ENCODE results near the gene RBM23.

RBM23 gene

DNA sequence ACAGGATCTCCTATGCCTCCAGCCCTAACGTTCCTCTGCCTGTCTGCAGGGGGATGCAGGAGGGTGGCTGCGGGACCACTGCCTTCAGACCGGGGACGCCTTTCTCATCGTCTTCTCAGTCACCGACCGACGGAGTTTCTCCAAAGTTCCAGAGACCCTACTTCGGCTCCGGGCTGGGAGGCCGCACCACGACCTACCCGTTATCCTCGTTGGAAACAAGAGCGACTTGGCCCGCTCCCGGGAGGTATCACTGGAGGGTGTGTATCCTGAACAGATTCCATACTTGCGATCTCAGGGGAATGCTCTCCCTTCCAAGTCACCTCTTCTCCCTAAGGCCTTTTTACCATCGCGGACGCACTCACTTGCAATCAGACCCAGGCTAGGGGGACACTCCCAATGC is 33.0 kb downstream of the RBM23 start:
- no peak for DNase-seq (ENCODE audit: low read depth)

DNA sequence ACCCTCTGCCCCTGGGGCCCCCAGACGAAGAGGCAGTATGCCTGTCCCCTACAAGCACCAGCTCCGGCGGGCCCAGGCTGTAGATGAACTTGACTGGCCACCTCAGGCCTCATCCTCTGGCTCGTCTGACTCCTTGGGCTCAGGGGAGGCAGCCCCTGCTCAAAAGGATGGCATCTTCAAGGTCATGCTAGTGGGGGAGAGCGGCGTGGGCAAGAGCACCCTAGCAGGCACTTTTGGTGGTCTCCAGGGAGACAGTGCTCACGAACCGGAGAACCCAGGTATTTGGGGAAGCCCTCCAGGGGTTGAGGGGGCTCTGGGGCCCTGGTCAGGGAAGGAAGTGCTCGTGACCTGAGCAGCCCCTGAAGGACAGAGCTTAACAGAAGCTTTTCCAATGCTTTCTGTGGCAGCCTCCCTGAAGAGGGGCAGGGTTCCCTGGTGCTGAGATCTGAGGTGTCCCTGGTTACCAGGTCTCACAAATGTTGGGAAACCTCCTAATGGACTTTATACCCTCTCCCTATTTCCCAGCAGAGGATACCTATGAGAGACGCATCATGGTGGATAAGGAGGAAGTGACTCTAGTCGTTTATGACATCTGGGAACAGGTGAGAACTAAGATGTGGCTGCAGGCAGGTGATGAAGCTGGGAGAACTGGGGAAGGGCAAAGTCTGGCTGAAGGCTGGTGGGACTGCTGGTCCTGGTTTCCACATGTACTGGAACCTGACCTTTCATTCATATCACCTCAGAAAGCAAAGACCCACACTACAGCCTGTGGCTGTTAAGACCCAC is 34.0 kb downstream of the RBM23 start:
- DNase-seq (ENCODE audit: low read depth) = no peak

DNA sequence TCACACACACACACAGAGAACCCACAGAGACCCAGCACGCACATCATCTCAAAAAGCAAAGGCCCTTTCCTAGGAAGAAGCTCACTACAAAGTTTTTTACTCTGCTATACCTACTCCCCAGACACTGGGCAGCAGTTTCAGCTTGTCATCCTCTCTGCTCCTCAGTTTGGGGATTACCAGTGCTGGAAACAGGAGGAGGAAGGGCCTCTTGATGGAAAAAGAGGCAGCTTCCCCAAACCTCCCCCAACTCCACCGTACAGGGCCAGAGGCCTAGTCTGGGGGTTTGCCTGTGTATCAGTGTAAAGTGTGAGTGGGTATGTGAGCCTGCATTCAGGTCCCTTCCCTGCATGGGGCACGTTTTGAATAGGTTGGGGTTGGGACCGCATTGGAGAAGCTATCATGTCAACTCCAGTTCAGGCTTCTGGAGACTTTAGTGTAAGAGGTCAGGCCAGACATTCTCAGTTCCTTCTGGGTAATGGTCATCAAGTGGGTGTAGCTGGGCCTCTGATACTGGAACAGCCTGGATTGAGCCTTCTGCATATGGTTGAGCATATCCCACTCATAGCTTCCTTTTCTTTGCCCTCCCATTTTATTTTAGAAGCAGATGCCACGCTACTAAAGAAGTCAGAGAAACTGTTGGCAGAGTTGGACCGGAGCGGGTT is 34.7 kb downstream of the RBM23 start:
- no peak for DNase-seq (ENCODE audit: low read depth)

DNA sequence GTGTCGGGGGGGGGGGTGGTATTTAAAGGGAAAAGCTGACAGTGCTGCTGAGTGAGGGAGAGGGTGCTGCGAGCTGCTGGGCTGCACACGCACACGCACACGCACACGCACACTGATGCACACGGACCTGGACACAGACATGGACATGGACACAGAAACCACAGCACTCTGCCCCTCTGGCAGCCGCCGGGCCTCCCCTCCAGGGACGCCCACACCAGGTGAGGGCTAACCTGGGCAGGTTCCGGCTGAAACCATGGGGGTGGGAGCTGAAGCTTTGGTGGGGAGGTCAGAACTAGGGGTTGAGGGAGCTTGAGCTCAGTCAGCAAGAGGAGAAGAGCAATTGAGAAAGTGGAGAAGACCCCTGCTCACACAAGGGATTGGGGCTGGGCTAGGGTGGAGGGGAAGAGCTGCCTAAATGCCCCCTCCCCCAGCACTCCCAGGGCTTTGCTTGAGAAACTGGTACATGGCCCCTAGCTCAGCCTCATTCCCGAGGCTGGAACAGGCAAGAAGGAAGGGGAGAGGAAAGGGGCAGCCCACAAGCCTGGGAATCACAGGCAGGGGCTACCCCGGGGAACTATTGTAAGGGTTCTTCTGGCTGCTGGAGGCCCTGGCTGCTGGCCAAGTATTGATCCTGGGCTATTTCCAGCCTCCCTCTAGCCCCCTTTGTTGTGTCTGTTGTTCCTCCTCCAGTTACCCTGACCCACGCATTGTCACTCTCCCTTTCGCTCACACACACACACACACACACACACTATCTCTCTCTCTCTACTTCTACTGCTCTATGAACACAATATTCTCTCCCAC is 35.6 kb downstream of the RBM23 start, which contains the start of gene REM2:
TSS of gene REM2 (plus strand) at position 50 of the 804 bp plus-strand sequence. CDS start at position 116, 66 bp downstream.
- DNase-seq (ENCODE audit: low read depth) = no peak

DNA sequence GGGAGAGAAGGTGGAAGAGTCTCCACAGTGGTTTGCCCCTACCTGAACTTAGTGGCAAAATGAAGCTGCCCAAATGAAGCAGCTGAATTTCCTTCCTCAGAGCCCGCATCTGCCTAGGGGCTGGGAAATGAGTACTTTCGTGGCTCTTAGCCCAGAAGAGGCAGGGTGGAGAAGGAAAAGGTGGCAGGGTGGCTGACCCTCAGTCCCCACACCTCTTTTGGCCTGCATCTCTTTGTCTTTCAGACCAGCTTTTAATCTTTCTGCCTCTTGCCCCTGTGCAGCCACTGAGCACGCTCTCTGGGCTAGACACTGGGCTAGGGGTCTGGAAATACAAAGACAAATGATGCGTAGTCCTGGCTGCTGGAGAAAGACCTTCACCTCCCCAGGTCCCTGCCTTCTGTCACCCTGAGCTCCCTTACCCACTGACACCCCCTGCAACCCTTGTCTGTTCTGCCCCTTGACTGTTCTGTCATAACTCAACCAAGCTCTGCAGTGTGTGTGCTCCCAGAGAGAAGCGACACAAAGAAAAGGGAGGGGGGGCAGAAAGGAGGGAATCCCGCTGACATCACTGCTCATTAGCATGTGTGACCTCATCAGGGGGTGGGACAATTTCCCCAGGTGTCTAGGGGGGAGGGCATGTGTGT is 36.3 kb downstream of the RBM23 start:
- DNase-seq (ENCODE audit: low read depth) = peak; percentile 48

DNA sequence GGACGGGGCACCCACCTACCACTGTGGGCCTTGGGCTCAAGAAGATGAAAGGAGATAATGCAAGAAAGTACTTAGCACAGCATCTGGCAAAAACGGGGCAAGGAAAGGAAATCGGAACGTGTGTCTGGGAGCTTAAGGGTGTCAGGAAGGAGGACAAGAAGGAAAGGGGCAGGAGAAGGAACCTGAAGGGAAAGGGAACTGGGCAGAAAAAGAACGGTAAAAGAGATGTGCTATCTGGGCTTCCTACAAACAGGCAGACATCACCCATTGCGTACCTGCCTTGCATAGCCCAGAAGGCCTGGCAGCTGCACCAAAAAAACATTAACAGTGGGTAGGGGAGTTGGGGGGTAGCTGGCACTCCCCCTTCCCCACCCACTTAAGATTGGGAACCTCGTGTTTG is 36.9 kb downstream of the RBM23 start:
- no peak for DNase-seq (ENCODE audit: low read depth)

DNA sequence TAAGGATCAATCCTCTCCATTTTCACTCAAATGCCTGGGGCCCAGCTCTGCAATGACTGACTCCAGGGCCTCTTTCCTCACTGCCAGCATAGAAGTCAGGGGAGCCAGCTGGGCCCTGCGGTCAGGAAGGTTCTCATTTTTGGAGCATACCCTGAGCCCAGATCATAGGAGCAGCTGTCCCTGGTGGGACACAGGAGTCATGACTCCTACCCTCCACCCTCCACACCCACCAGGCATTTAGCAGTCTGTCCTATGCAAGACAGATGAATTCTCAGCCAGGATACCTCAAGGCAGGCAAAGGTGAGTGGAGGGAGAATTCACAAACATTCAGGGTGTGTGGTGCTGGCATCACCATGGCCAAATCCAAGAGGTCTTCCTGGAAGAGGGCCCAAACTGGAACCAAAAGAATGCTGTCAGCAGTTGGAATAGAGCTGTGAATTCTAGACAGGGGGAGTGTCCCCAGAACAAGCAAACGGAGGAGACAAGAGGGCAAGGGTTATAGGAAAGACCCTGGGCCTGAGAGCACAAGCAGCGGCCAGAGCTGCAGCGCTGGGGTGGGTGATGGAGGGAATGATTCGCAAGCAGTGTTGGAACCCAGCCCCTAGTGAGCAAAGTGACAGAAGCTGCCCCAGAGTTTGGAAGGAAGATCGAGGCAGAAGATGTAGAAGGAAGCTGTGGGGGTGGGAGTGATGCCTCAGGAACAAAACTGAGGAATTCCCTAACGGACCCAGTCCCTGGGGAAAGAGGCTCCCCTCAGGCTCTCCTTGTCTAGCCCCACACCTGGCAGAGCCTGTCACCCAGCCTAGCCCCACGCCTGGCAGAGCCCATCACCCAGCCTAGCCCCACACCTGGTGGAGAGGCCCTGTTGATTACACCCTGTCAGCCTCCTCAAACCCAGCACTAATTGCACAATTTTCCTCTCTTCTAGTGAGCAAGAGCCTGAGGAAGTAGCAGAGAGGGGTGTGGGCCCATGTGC is 40.4 kb downstream of the RBM23 start:
- DNase-seq (ENCODE audit: low read depth) = no peak

DNA sequence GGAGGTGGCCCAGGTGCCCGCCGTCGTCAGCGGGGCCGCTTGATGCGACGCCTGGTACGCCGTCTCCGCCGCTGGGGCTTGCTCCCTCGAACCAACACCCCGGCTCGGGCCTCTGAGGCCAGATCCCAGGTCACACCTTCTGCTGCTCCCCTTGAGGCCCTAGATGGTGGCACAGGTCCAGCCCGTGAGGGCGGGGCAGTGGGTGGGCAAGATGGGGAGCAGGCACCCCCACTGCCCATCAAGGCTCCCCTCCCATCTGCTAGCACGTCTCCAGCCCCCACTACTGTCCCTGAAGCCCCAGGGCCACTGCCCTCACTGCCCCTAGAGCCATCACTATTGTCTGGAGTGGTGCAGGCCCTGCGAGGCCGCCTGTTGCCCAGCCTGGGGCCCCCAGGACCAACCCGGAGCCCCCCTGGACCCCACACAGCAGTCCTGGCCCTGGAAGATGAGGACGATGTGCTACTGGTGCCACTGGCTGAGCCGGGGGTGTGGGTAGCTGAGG is 41.9 kb downstream of the RBM23 start:
- no peak for DNase-seq (ENCODE audit: low read depth)

DNA sequence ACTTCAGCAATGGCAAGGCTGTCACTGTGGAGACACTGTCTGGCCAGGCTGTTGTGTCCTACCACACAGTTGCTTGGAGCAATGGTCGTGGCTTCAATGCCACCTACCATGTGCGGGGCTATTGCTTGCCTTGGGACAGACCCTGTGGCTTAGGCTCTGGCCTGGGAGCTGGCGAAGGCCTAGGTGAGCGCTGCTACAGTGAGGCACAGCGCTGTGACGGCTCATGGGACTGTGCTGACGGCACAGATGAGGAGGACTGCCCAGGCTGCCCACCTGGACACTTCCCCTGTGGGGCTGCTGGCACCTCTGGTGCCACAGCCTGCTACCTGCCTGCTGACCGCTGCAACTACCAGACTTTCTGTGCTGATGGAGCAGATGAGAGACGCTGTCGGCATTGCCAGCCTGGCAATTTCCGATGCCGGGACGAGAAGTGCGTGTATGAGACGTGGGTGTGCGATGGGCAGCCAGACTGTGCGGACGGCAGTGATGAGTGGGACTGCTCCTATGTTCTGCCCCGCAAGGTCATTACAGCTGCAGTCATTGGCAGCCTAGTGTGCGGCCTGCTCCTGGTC is 43.1 kb downstream of the RBM23 start:
- DNase-seq (ENCODE audit: low read depth) = no peak

DNA sequence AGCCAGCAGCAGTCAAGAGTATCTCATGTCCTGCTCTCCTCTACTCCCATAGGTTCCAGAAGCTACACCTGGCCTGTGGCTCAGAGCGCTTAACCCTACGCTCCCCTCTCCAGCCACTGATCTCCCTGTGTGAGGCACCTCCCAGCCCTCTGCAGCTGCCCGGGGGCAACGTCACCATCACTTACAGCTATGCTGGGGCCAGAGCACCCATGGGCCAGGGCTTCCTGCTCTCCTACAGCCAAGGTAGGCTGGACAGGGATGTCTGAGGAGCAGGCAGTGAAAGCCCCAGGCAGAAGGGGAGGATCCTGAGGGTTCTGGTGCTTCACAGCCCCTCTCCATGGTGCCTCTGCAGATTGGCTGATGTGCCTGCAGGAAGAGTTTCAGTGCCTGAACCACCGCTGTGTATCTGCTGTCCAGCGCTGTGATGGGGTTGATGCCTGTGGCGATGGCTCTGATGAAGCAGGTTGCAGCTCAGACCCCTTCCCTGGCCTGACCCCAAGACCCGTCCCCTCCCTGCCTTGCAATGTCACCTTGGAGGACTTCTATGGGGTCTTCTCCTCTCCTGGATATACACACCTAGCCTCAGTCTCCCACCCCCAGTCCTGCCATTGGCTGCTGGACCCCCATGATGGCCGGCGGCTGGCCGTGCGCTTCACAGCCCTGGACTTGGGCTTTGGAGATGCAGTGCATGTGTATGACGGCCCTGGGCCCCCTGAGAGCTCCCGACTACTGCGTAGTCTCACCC is 43.8 kb downstream of the RBM23 start:
- no peak for DNase-seq (ENCODE audit: low read depth)

DNA sequence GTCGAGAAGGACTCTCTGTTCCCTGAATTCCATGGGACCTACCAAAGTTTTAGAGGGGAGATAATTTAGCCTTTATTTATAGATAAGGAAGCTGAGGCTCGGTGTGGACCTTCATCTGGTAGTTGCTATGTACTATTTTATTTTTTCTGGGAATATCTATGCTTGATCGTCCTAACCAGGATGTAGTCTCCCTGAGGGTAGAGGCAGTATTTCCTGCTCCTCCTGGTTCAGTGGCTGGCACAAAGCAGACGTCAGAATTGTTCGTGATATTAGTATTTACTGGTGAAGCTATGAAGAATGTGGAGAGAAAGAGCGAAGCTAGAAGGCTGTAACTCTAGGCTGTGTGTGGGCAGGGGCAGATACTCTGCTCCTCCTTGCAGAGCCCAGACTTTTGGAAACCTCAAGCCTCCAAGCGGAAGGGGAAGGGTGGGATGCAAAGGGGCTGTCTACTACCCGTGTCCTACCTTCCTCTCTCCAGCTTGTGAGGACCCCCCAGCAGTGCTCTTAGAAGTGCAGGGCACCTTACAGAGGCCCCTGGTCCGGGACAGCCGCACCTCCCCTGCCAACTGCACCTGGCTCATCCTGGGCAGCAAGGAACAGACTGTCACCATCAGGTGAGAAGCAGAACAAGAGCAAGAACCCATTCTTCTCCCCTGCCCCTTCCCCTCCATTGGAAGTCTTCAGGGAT is 46.0 kb downstream of the RBM23 start:
- no peak for DNase-seq (ENCODE audit: low read depth)

DNA sequence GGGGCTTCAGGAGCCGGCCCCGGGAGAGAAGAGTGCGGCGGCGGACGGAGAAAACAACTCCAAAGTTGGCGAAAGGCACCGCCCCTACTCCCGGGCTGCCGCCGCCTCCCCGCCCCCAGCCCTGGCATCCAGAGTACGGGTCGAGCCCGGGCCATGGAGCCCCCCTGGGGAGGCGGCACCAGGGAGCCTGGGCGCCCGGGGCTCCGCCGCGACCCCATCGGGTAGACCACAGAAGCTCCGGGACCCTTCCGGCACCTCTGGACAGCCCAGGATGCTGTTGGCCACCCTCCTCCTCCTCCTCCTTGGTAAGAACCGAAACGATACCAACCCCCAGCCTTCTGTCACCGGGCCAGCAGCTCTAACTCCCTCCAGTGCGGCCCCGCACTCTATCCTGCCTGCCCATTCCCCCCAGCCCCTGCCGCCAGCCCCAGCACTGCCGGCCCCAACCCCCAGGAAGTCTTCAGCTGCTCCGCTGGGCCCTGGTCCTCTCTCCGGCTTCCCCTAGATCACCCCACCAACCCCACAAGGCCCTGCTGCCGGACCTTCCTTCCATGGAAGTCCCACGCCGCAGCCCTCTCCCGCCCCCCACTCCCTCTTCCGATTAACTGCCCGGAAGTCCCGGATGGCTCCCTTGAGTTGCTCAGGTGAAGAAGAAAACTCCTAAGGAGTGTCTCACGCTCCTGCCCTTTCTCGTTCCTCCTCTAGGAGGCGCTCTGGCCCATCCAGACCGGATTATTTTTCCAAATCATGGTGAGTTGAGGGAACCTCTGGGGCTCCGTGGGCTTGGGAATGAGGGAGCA is 46.7 kb downstream of the RBM23 start:
- DNase-seq (ENCODE audit: low read depth) = peak; percentile 75

DNA sequence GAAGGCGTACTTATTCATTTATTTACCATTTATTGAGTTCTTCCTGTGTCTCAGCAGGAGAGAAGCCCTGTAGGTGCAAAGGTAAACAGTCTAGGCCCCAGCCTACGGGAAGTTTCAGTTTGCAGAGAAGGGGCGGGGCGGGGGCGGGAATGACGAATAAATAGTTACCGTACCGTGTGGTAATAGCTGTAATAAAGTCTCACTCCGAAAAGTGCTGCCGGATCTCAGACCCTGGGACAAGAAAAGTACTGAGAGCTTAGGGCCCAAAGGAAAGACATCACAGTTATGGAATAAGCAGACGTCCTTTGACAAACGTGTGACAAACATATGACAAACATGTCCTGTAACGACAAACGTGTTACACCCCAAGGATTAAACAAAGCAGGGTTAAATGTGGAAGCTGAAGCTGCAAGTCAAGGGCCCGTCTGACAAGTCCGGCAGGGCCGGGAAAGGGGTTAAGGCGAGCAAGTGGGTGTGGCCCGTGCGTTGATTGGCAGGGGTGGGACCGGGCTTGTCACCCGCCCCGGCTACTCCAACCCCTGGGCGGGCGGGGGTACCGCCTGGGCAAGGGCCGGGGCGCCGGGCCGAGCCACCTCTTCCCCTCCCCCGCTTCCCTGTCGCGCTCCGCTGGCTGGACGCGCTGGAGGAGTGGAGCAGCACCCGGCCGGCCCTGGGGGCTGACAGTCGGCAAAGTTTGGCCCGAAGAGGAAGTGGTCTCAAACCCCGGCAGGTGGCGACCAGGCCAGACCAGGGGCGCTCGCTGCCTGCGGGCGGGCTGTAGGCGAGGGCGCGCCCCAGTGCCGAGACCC is 47.5 kb downstream of the RBM23 start, which contains the start of gene LRP10:
TSS of gene LRP10 (plus strand) at position 517 of the 809 bp plus-strand sequence. CDS start 564 bp downstream, outside the sequence.
- peak; percentile 86 for DNase-seq (ENCODE audit: low read depth)

DNA sequence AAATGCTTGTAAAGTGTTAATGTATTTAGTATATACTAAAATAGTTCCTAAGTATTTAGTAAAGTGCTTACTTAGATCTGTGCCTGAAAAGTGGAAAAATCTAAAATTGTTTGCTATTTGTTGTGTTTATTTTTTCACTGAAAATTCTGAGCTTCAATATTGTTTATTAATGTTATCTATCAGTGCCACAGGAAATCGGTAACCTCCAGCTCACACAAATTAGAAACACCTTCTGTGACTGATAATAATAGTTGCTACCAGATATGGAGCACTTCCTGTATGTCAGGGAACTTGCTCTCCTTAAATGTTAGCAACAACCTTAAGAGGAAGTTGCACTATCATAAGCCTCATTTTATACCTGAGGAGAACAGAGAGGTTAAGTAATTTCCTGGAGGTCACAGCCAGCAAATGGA is 48.1 kb downstream of the RBM23 start:
- no peak for DNase-seq (ENCODE audit: low read depth)

DNA sequence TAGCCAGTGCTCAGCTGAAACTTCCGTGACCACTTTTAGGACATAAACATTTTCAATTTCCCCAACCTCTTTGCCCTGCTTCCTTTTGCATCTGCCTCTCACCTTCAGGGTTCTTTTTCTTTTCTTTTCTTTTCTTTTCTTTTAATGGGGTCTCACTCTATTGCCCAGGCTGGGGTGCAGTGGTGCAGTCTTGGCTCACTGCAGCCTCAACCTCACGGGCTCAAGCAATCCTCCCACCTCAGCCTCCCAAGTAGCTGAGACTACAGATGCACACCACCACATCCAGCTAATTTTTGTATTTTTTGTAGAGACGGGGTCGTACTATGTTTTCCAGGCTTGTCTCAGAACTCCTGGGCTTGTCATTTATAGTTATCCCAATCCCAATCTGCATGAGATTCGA is 52.1 kb downstream of the RBM23 start:
- DNase-seq (ENCODE audit: low read depth) = no peak

DNA sequence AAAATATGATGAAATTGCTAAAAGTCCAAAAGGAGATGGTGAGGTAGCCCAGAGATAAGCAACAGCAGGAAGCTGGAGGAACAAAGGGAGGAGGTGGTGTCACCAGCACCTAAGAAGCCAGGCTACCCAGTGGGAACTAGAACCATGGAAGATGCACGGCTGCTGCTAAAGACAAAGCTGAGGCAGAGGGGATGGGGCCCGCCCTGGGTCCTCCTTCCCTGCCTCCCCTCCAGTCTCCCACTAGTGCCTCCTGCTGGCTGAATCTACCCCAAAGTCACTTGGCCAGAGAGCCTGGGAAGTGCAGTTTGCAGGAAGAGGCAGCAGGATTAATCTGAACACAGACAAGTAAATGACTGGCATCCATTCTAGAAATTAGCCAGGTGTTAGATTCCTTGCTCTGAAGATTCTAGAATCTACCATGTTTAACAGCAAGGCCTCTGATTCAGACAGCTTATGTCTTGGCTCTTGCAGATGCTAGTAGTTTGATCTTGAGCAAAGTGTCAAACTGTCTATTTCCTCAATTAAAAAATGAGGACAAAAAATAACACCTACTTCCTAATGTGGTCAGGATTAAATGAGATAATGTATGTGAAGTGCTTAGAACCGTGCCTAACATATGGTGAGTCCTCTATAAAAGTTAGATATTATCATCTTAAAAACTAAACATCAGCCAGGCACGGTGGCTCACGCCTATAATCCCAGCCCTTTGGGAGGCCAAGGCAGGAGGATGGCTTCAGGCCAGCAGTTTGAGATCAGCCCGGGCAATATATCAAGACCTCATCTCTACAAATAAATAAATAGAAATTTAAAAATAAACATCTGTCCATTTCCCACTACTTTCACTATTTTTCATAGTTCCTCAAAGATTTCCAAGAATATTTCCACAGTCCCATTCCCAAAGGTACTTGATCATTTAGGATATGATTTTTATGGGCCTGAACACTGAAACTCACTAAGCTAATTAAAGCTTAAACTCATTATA is 53.2 kb downstream of the RBM23 start:
- DNase-seq (ENCODE audit: low read depth) = no peak

Measured in amniotic epithelial cell (primary cell).